ENCODE results near the gene IL17D. TPM values are rescaled to one million over a fixed set of nuclear protein-coding genes. Genes with fewer than 3 reads are reported as not detected.

IL17D gene
- total RNA-seq, 1 donor from 2014 or later: 8.6 TPM

- TF ChIP-seq CTCF (IDR thresholded peaks at IDR 0.05): no peak
- no peak overlapping the region for H3K4me3 Mint-ChIP-seq (ENCODE audit: unreplicated experiment)
- H3K36me3 Mint-ChIP-seq (ENCODE audit: unreplicated experiment): no peaks in the 10 kb centered on the region
- no peaks in the 10 kb centered on the region for H3K27me3 Mint-ChIP-seq (ENCODE audit: unreplicated experiment)
- H3K4me1 Mint-ChIP-seq (ENCODE audit: unreplicated experiment): peaks cover 37% of the 10 kb centered on the region
- no peak for DNase-seq (ENCODE audit: extremely low spot score, unreplicated experiment)
- H3K9me3 Mint-ChIP-seq (ENCODE audit: unreplicated experiment): no peaks in the 10 kb centered on the region
- no peak overlapping the region for H3K27ac Mint-ChIP-seq (ENCODE audit: unreplicated experiment)
Measured at GRCh38 chr13:20717581-20718542, 14.4 kb downstream of the IL17D start.

- H3K36me3 Mint-ChIP-seq (ENCODE audit: unreplicated experiment): no peaks in the 10 kb centered on the region
- H3K4me3 Mint-ChIP-seq (ENCODE audit: unreplicated experiment): no peak overlapping the region
- no peaks in the 10 kb centered on the region for H3K9me3 Mint-ChIP-seq (ENCODE audit: unreplicated experiment)
- no peak overlapping the region for H3K27ac Mint-ChIP-seq (ENCODE audit: unreplicated experiment)
- H3K27me3 Mint-ChIP-seq (ENCODE audit: unreplicated experiment): no peaks in the 10 kb centered on the region
- TF ChIP-seq CTCF (IDR thresholded peaks at IDR 0.05): no peak
- peaks cover 25% of the 10 kb centered on the region for H3K4me1 Mint-ChIP-seq (ENCODE audit: unreplicated experiment)
- DNase-seq (ENCODE audit: extremely low spot score, unreplicated experiment): no peak
Measured at GRCh38 chr13:20718958-20719566, 15.6 kb downstream of the IL17D start.

- H3K36me3 Mint-ChIP-seq (ENCODE audit: unreplicated experiment): no peaks in the 10 kb centered on the region
- H3K27ac Mint-ChIP-seq (ENCODE audit: unreplicated experiment): no peak overlapping the region
- no peak overlapping the region for H3K4me3 Mint-ChIP-seq (ENCODE audit: unreplicated experiment)
- no peaks in the 10 kb centered on the region for H3K27me3 Mint-ChIP-seq (ENCODE audit: unreplicated experiment)
- TF ChIP-seq CTCF (IDR thresholded peaks at IDR 0.05): no peak
- DNase-seq (ENCODE audit: extremely low spot score, unreplicated experiment): no peak
- no peaks in the 10 kb centered on the region for H3K9me3 Mint-ChIP-seq (ENCODE audit: unreplicated experiment)
- H3K4me1 Mint-ChIP-seq (ENCODE audit: unreplicated experiment): peaks cover 18% of the 10 kb centered on the region
Measured at GRCh38 chr13:20719783-20720182, 16.3 kb downstream of the IL17D start.

- Mint-ChIP-seq H3K27me3 (ENCODE audit: unreplicated experiment) (no peaks in the 10 kb centered on the region), H3K9me3 (ENCODE audit: unreplicated experiment) (no peaks in the 10 kb centered on the region), H3K36me3 (ENCODE audit: unreplicated experiment) (no peaks in the 10 kb centered on the region), H3K27ac (ENCODE audit: unreplicated experiment) (no peak overlapping the region), H3K4me1 (ENCODE audit: unreplicated experiment) (peaks cover 11% of the 10 kb centered on the region), H3K4me3 (ENCODE audit: unreplicated experiment) (no peak overlapping the region)
- DNase-seq (ENCODE audit: extremely low spot score, unreplicated experiment): no peak
- no peak for TF ChIP-seq CTCF (IDR thresholded peaks at IDR 0.05)
Measured at GRCh38 chr13:20720499-20720898, 17.0 kb downstream of the IL17D start.

- Mint-ChIP-seq H3K9me3 (ENCODE audit: unreplicated experiment) (no peaks in the 10 kb centered on the region), H3K4me3 (ENCODE audit: unreplicated experiment) (no peak overlapping the region), H3K27me3 (ENCODE audit: unreplicated experiment) (no peaks in the 10 kb centered on the region), H3K4me1 (ENCODE audit: unreplicated experiment) (peaks cover 10% of the 10 kb centered on the region), H3K36me3 (ENCODE audit: unreplicated experiment) (no peaks in the 10 kb centered on the region), H3K27ac (ENCODE audit: unreplicated experiment) (no peak overlapping the region)
- no peak for TF ChIP-seq CTCF (IDR thresholded peaks at IDR 0.05)
- DNase-seq (ENCODE audit: extremely low spot score, unreplicated experiment): no peak
Measured at GRCh38 chr13:20721058-20721453, 17.6 kb downstream of the IL17D start.
